GM12878 (cell line): ENCODE data around the gene LRRC51. TPM values are rescaled to one million over a fixed set of nuclear protein-coding genes. Genes with fewer than 3 reads are reported as not detected.
A peak's percentile ranks its signal among the peaks of the same experiment; 100 is the strongest.

Source experiments
- ATAC-seq: fragments of 200-7000 bp; cut with Tn5 transposase; 3 replicates; pipeline ENCODE4 v1.9.1; 2020; ENCODE audit warnings: mild to moderate bottlenecking, moderate library complexity
- BruUV-seq: library from RNA; stranded (reverse); fragments of 400-500 nt; replicated peaks from 2 replicates; lab custom pipeline; 2021; lab: Mats Ljungman, UMichigan
- CTCF ChIA-PET: fragments of 300-600 bp; sonication (Branson Sonifier 250); formaldehyde crosslinking; extraction: SDS; loops from one replicate; lab custom pipeline; 2021; ENCODE audit warnings: inconsistent platforms; lab: Yijun Ruan, JAX
- POLR2A ChIA-PET: fragments of 350-600 bp; formaldehyde crosslinking; extraction: SDS; loops from one replicate; lab custom pipeline; 2021; ENCODE audit warnings: inconsistent platforms; lab: Charles Lee
- RAD21 ChIA-PET: fragments of 300-600 bp; sonication (Branson Sonifier 250); formaldehyde crosslinking; loops from one replicate; lab custom pipeline; 2023; ENCODE audit warnings: antibody characterized with exemption; ENCODE audit not compliant: unreplicated experiment; lab: Charles Lee
- SMC1A ChIA-PET: fragments of 300-600 bp; sonication (Branson Sonifier 250); formaldehyde crosslinking; loops from one replicate; lab custom pipeline; 2023; ENCODE audit not compliant: unreplicated experiment, uncharacterized antibody; lab: Charles Lee
- DNase-seq: peaks from one replicate; pipeline ENCODE4 v3.0.0-alpha.2; 2011; ENCODE audit warnings: low read depth, low spot score
- FAIRE-seq: peaks from 3 replicates; lab custom pipeline; 2011; peaks lifted over from hg19 to GRCh38; lab: Jason Lieb, UNC
- H2AFZ ChIP-seq: 2 replicates; pipeline ENCODE4 v1.6.0; 2011; ENCODE audit warnings: low read depth, low read length, control low read depth; ENCODE audit not compliant: control insufficient read depth
- H3K27ac ChIP-seq: 2 replicates; pipeline ENCODE4 v1.5.1; 2011; ENCODE audit warnings: control low read depth; ENCODE audit not compliant: control insufficient read depth, insufficient read depth
- H3K27me3 ChIP-seq, 2 experiments: replicated peaks in 1 of 2; 2 replicates each; pipeline versions ENCODE4 v1.6.0 to v1.6.1; 2011; ENCODE audit warnings: low read length in 1 of 2; ENCODE audit not compliant: control insufficient read depth in 2 of 2, insufficient read depth in 2 of 2
- H3K36me3 ChIP-seq, 2 experiments: 2 replicates each; pipeline ENCODE4 v1.5.1; 2011; ENCODE audit warnings: low read length in 1 of 2; ENCODE audit not compliant: control insufficient read depth in 2 of 2, insufficient read depth in 2 of 2
- H3K4me1 ChIP-seq: 2 replicates; pipeline ENCODE4 v1.6.1; 2011; ENCODE audit warnings: mild to moderate bottlenecking, low read length, moderate library complexity, mixed read lengths; ENCODE audit not compliant: control insufficient read depth, insufficient read depth
- H3K4me2 ChIP-seq: 2 replicates; pipeline ENCODE4 v1.6.0; 2011; ENCODE audit warnings: control low read depth; ENCODE audit not compliant: control insufficient read depth, insufficient read depth
- H3K4me3 ChIP-seq: fragments of 200-600 bp; sonication (generic); 2 replicates; pipeline ENCODE4 v1.5.1; 2016
- H3K79me2 ChIP-seq: 2 replicates; pipeline ENCODE4 v1.6.0; 2011; ENCODE audit warnings: low read length; ENCODE audit not compliant: control insufficient read depth, insufficient read depth
- H3K9ac ChIP-seq: 2 replicates; pipeline ENCODE4 v1.8.0; 2011; ENCODE audit warnings: low read length, control low read depth, mixed read lengths; ENCODE audit not compliant: control insufficient read depth, insufficient read depth
- H3K9me3 ChIP-seq: replicated peaks from 3 replicates; pipeline ENCODE4 v1.5.1; 2011; ENCODE audit warnings: mild to moderate bottlenecking, low read length; ENCODE audit not compliant: control insufficient read depth, insufficient read depth
- H4K20me1 ChIP-seq: 2 replicates; pipeline ENCODE4 v1.6.0; 2011; ENCODE audit not compliant: control insufficient read depth, insufficient read depth
- BCL11A ChIP-seq: IDR thresholded peaks from 2 replicates; pipeline ENCODE4 v1.6.1; 2011; ENCODE audit warnings: low read depth, low read length
- CHD1 ChIP-seq: IDR thresholded peaks from 2 replicates; pipeline ENCODE4 v1.6.1; 2012; ENCODE audit warnings: low read depth, low read length, improper control_type of control experiment
- FOXM1 ChIP-seq: IDR thresholded peaks from 2 replicates; pipeline ENCODE4 v1.6.1; 2012; ENCODE audit warnings: low read depth, mild to moderate bottlenecking, inconsistent platforms, low read length, moderate library complexity
- JUNB ChIP-seq: IDR thresholded peaks from 2 replicates; pipeline ENCODE4 v1.6.1; 2016; ENCODE audit warnings: antibody characterized with exemption, mild to moderate bottlenecking
- SP1 ChIP-seq: IDR thresholded peaks from one replicate; pipeline ENCODE4 v1.6.1; 2011; ENCODE audit warnings: low read depth, low read length
- SUPT20H ChIP-seq: IDR thresholded peaks from 2 replicates; pipeline ENCODE4 v1.6.1; 2011; ENCODE audit warnings: low read depth, mild to moderate bottlenecking, low read length, moderate library complexity, borderline replicate concordance; ENCODE audit not compliant: control insufficient read depth
- USF1 ChIP-seq: IDR thresholded peaks from 2 replicates; pipeline ENCODE4 v1.6.1; 2011; ENCODE audit warnings: borderline replicate concordance, low read depth, mild to moderate bottlenecking, moderate library complexity, mixed read lengths, low read length; ENCODE audit not compliant: insufficient read depth; ENCODE audit errors: extremely low read length
- ZNF384 ChIP-seq: IDR thresholded peaks from 2 replicates; pipeline ENCODE4 v1.6.1; 2012; ENCODE audit warnings: low read depth, mild to moderate bottlenecking, low read length, improper control_type of control experiment, borderline replicate concordance
- ZSCAN29 ChIP-seq: fragments of 450-650 bp; IDR thresholded peaks from 2 replicates; pipeline ENCODE4 v1.6.1; 2017; ENCODE audit warnings: mild to moderate bottlenecking, moderate library complexity
- WGBS: methylation state at CpG from one replicate; pipeline ENCODE4 v1.1.6; 2016; ENCODE audit warnings: low lambda C conversion rate; ENCODE audit not compliant: insufficient replicate concordance, insufficient coverage; ENCODE audit errors: missing lambda C conversion rate; 5-methylcytosine and 5-hydroxymethylcytosine counted together
- in situ Hi-C: fragments of 300-500 bp; cut with MboI; formaldehyde crosslinking; loops from 9 replicates; pipeline ENCODE4 v1.14.3; 2018; ENCODE audit warnings: mixed read lengths
- intact Hi-C: fragments of 100-400 bp; cut with micrococcal nuclease; formaldehyde crosslinking; loops from one replicate; pipeline ENCODE4 v1.14.2; 2022; ENCODE audit not compliant: unreplicated experiment
- polyA plus RNA-seq, 11 experiments: library from polyadenylated mRNA; depleted of rRNA in 4 of 11; unstranded in 6 of 11; stranded (reverse) in 5 of 11; fragments of >200 nt; fragmentation: Nextera tagmentation in 4 of 11; fragmentation: Illumina TruSeq in 1 of 11; extraction: Ambion mirVana in 4 of 11; extraction: Trizol in 1 of 11; gene quantifications; 1 replicate in 1 of 11; 2 replicates in 10 of 11; pipeline versions ENCODE4 v1.2.1 to v1.2.3, GENCODE V29; 2011 to 2016; ENCODE audit warnings: inconsistent platforms in 2 of 11, missing spikeins in 2 of 11, low read depth in 1 of 11
- total RNA-seq, 4 experiments: library from RNA; depleted of rRNA in 3 of 4; stranded (reverse); fragments of >200 nt in 3 of 4; fragmentation: Illumina TruSeq in 1 of 4; extraction: Trizol in 1 of 4; gene quantifications; 2 replicates each; pipeline versions ENCODE4 v1.2.1 to v1.2.3, GENCODE V29; 2013 to 2021
- TF ChIP-seq, protein P1 (sequence below): fragments of 450-650 bp; IDR thresholded peaks from 2 replicates; pipeline ENCODE4 v1.6.1; 2016; ENCODE audit warnings: mild to moderate bottlenecking
- TF ChIP-seq, protein P2 (sequence below): fragments of 450-650 bp; IDR thresholded peaks from 2 replicates; pipeline ENCODE4 v1.6.1; 2017; ENCODE audit warnings: antibody characterized with exemption, mild to moderate bottlenecking, moderate library complexity

The LRRC51 gene
- total and polyA plus RNA-seq, 10 of the 15 experiments (the other 5 are each of a cell fraction or from before 2014, with no cell fraction given), result 2.6 to 8.6 (median 5.4) TPM

- ChIA-PET CTCF (interaction anchor here (0.7 to 2.4 kb wide), 18 partner anchors 9 to 353 kb away, joined by 3 to 49 read pairs (median 4); partner anchors contain the start of genes CLPB and IL18BP), RAD21 (interaction anchor here (0.6 to 2.4 kb wide), 6 partner anchors 9 to 349 kb away, joined by 3 to 16 read pairs (median 5); no protein-coding TSS in a partner anchor), SMC1A (interaction anchor here (0.9 to 3.5 kb wide), 17 partner anchors 9 to 349 kb away, joined by 3 to 30 read pairs (median 4); partner anchors contain the start of gene ANAPC15), POLR2A (interaction anchor here (0.8 to 1.9 kb wide), 11 partner anchors 10 to 154 kb away, joined by 3 to 13 read pairs (median 4); partner anchors contain the start of genes ANAPC15 and XNDC1N)
- TF ChIP-seq CHD1, result no peak
- TF ChIP-seq SP1, result no peak
- no peak for TF ChIP-seq SUPT20H
- TF ChIP-seq BCL11A, result no peak
- FAIRE-seq, result no peak
- no peak for DNase-seq
- Histone ChIP-seq H3K79me2 (peaks cover 30% of the 10 kb centered on the region), H2AFZ (peak overlapping the region; percentile 10; the same call in 1 of the 2 replicates), H3K9ac (no peak overlapping the region), H3K36me3 (no peaks in the 10 kb centered on the region), H4K20me1 (no peaks in the 10 kb centered on the region), H3K4me1 (peaks cover 16% of the 10 kb centered on the region), H3K4me2 (peak overlapping the region; percentile 89), H3K27ac (no peak overlapping the region), H3K27me3 (no peaks in the 10 kb centered on the region), H3K9me3 (no peaks in the 10 kb centered on the region), H3K4me3 (no peak overlapping the region)
- intact Hi-C loops, result loop anchor here (2.0 kb wide), 1 partner anchor 41 kb away; no protein-coding TSS in a partner anchor
- in situ Hi-C loops, result no loop called here
- BruUV-seq, result no TSS peak
- ATAC-seq, result no peak
- 96% methylated on average over 3 of the region's 3 CpGs for WGBS
Measured at GRCh38 chr11:72081821-72082453, 1.3 kb downstream of the LRRC51 start.

GRCh38 chr11:72083414-72083813 lies 2.8 kb downstream of the LRRC51 start:
- Histone ChIP-seq H3K9ac (no peak overlapping the region), H3K27me3 (no peaks in the 10 kb centered on the region), H3K79me2 (peaks cover 17% of the 10 kb centered on the region), H3K27ac (no peak overlapping the region), H3K9me3 (no peaks in the 10 kb centered on the region), H3K4me1 (peaks cover 10% of the 10 kb centered on the region), H2AFZ (no peak overlapping the region), H3K36me3 (no peaks in the 10 kb centered on the region), H3K4me3 (no peak overlapping the region), H4K20me1 (no peaks in the 10 kb centered on the region), H3K4me2 (no peak overlapping the region)
- intact Hi-C loops (no loop called here), in situ Hi-C loops (no loop called here)
- no peak for TF ChIP-seq FOXM1
- TF ChIP-seq, protein P1, sequence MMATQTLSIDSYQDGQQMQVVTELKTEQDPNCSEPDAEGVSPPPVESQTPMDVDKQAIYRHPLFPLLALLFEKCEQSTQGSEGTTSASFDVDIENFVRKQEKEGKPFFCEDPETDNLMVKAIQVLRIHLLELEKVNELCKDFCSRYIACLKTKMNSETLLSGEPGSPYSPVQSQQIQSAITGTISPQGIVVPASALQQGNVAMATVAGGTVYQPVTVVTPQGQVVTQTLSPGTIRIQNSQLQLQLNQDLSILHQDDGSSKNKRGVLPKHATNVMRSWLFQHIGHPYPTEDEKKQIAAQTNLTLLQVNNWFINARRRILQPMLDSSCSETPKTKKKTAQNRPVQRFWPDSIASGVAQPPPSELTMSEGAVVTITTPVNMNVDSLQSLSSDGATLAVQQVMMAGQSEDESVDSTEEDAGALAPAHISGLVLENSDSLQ, result no peak
- no peak for TF ChIP-seq USF1
- TF ChIP-seq, protein P2, sequence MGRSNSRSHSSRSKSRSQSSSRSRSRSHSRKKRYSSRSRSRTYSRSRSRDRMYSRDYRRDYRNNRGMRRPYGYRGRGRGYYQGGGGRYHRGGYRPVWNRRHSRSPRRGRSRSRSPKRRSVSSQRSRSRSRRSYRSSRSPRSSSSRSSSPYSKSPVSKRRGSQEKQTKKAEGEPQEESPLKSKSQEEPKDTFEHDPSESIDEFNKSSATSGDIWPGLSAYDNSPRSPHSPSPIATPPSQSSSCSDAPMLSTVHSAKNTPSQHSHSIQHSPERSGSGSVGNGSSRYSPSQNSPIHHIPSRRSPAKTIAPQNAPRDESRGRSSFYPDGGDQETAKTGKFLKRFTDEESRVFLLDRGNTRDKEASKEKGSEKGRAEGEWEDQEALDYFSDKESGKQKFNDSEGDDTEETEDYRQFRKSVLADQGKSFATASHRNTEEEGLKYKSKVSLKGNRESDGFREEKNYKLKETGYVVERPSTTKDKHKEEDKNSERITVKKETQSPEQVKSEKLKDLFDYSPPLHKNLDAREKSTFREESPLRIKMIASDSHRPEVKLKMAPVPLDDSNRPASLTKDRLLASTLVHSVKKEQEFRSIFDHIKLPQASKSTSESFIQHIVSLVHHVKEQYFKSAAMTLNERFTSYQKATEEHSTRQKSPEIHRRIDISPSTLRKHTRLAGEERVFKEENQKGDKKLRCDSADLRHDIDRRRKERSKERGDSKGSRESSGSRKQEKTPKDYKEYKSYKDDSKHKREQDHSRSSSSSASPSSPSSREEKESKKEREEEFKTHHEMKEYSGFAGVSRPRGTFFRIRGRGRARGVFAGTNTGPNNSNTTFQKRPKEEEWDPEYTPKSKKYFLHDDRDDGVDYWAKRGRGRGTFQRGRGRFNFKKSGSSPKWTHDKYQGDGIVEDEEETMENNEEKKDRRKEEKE, result no peak
- TF ChIP-seq JUNB, result no peak
- no peak for TF ChIP-seq ZSCAN29
- no peak for TF ChIP-seq ZNF384
- ATAC-seq (no peak), FAIRE-seq (no peak), DNase-seq (no peak)
- SMC1A ChIA-PET, result interaction anchor here (3.5 kb wide), 1 partner anchor 58 kb away, joined by 27 read pairs; no protein-coding TSS in a partner anchor
- WGBS, result 100% methylated on average over 2 of the region's 2 CpGs
- CTCF ChIA-PET, result interaction anchor here (0.6 to 4.0 kb wide), 3 partner anchors 14 to 60 kb away, joined by 3 to 43 read pairs (median 3); no protein-coding TSS in a partner anchor
- POLR2A ChIA-PET, result no interaction called here
- BruUV-seq, result no TSS peak
- RAD21 ChIA-PET, result interaction anchor here (3.4 kb wide), 1 partner anchor 44 kb away, joined by 16 read pairs; no protein-coding TSS in a partner anchor
